ENCODE results near the gene BSND. TPM values are rescaled to one million over a fixed set of nuclear protein-coding genes. Genes with fewer than 3 reads are reported as not detected.

BSND gene
- total and polyA plus RNA-seq, 8 donors = not detected

GRCh38 chr1:54978528-54979326, 20.0 kb upstream of the BSND start:
- no peak overlapping the region for H3K4me3 ChIP-seq
- H3K27me3 ChIP-seq = peaks cover 0 to 31% (median 10%) of the 10 kb centered on the region in 3 donors
- no peaks in the 10 kb centered on the region for H3K36me3 ChIP-seq
- no peak overlapping the region for H3K27ac ChIP-seq
- TF ChIP-seq EP300 (IDR thresholded peaks at IDR 0.05) (no peak), CTCF (IDR thresholded peaks at IDR 0.05) (no peak), POLR2AphosphoS5 (IDR thresholded peaks at IDR 0.05) (no peak), POLR2A (IDR thresholded peaks at IDR 0.05) (no peak)
- no peaks in the 10 kb centered on the region for H3K9me3 ChIP-seq
- 85 to 94% (median 94%) methylated on average over 9 of the region's 9 CpGs for WGBS, 5 donors
- peaks cover 11 to 57% (median 26%) of the 10 kb centered on the region in 4 donors for H3K4me1 ChIP-seq
- intact Hi-C loops (cut with DNase I; ENCODE audit: low total_unique reads) = no loop called here
- DNase-seq = no peak

GRCh38 chr1:54979327-54979891, 19.3 kb upstream of the BSND start:
- intact Hi-C loops (cut with DNase I; ENCODE audit: low total_unique reads) = no loop called here
- 36 to 96% (median 55%) methylated on average over 4 to 5 of the region's 5 CpGs for WGBS, 5 donors
- Histone ChIP-seq H3K9me3 (no peaks in the 10 kb centered on the region), H3K4me1 (peaks cover 11 to 64% (median 26%) of the 10 kb centered on the region in 4 donors), H3K27me3 (peaks cover 0 to 31% (median 10%) of the 10 kb centered on the region in 3 donors), H3K27ac (no peak overlapping the region), H3K4me3 (no peak overlapping the region), H3K36me3 (no peaks in the 10 kb centered on the region)
- DNase-seq = no peak
- TF ChIP-seq POLR2AphosphoS5 (IDR thresholded peaks at IDR 0.05) (no peak), CTCF (IDR thresholded peaks at IDR 0.05) (no peak), POLR2A (IDR thresholded peaks at IDR 0.05) (no peak), EP300 (IDR thresholded peaks at IDR 0.05) (no peak)

GRCh38 chr1:54980046-54980527, 18.6 kb upstream of the BSND start:
- Histone ChIP-seq H3K9me3 (no peaks in the 10 kb centered on the region), H3K4me1 (peaks cover 11 to 64% (median 26%) of the 10 kb centered on the region in 4 donors), H3K27me3 (peaks cover 0 to 31% (median 10%) of the 10 kb centered on the region in 3 donors), H3K27ac (peak overlapping the region; percentile 28 to 82 (median 58)), H3K4me3 (peak overlapping the region; percentile 44 to 69 (median 63)), H3K36me3 (no peaks in the 10 kb centered on the region)
- WGBS, 5 donors = 16 to 34% (median 19%) methylated on average over 14 to 25 of the region's 25 CpGs
- no peak for TF ChIP-seq CTCF (IDR thresholded peaks at IDR 0.05)
- no peak for TF ChIP-seq POLR2AphosphoS5 (IDR thresholded peaks at IDR 0.05)
- TF ChIP-seq EP300 (IDR thresholded peaks at IDR 0.05) = no peak
- no peak for TF ChIP-seq POLR2A (IDR thresholded peaks at IDR 0.05)
- DNase-seq = no peak
- intact Hi-C loops (cut with DNase I; ENCODE audit: low total_unique reads) = no loop called here

GRCh38 chr1:54980528-54981241, 18.0 kb upstream of the BSND start, which contains the start of gene TMEM61:
TSS of gene TMEM61 (plus strand) at chr1:54980628. CDS start at chr1:54981066, 438 bp downstream.
- H3K27me3 ChIP-seq = peaks cover 0 to 31% (median 10%) of the 10 kb centered on the region in 3 donors
- intact Hi-C loops (cut with DNase I; ENCODE audit: low total_unique reads) = no loop called here
- WGBS, 5 donors = 3 to 11% (median 5%) methylated on average over 27 to 69 of the region's 69 CpGs
- peak; percentile 58 to 76 for DNase-seq
- no peak for TF ChIP-seq CTCF (IDR thresholded peaks at IDR 0.05)
- no peak for TF ChIP-seq POLR2AphosphoS5 (IDR thresholded peaks at IDR 0.05)
- no peak for TF ChIP-seq EP300 (IDR thresholded peaks at IDR 0.05)
- no peak for TF ChIP-seq POLR2A (IDR thresholded peaks at IDR 0.05)
- no peaks in the 10 kb centered on the region for H3K36me3 ChIP-seq
- H3K4me3 ChIP-seq = peak within 1 kb of the TSS; percentile 44 to 69 (median 63)
- H3K27ac ChIP-seq = peak within 1 kb of the TSS; percentile 28 to 82 (median 58)
- H3K4me1 ChIP-seq = peaks cover 11 to 59% (median 26%) of the 10 kb centered on the region in 4 donors
- no peaks in the 10 kb centered on the region for H3K9me3 ChIP-seq

Measured in stomach (tissue), 9 donors.